ENCODE results near the gene CPTP.

- TF ChIP-seq CTCF (IDR thresholded peaks at IDR 0.05) = no peak
- TF ChIP-seq EZH2 (IDR thresholded peaks at IDR 0.05) = no peak
- TF ChIP-seq EZH2phosphoT487 (IDR thresholded peaks at IDR 0.05) = no peak
Observed at GRCh38 chr1:1294250-1294890, 30.2 kb upstream of the CPTP start.

Data from neural progenitor cell (in vitro differentiated cells).